Transverse colon (tissue), 3 donors: ENCODE data around the gene PTGER4.

ENCODE experiments used
- POLR2A ChIP-seq: fragments of 450-650 bp; IDR thresholded peaks from one replicate; pipeline ENCODE4 v1.6.1; 2016; ENCODE audit warnings: antibody characterized with exemption, mild to moderate bottlenecking, moderate library complexity
- POLR2AphosphoS5 ChIP-seq, 3 donors: sonication (generic); formaldehyde crosslinking; IDR thresholded peaks; one replicate each; pipeline ENCODE4 v1.6.1; 2016; ENCODE audit warnings: antibody characterized with exemption in 3 of 3

GRCh38 chr5:40678460-40679147 is 1.1 kb upstream of the PTGER4 start:
- TF ChIP-seq POLR2AphosphoS5 (IDR thresholded peaks at IDR 0.05) (no peak), POLR2A (no peak)
